GM19043 (cell line): ENCODE results near the gene LHX3.

Experiments
- ATAC-seq: cut with Tn5 transposase; IDR thresholded peaks from one replicate; pipeline ENCODE4 v1.9.1; 2021; ENCODE audit warnings: low read depth; ENCODE audit not compliant: unreplicated experiment

The LHX3 gene

DNA sequence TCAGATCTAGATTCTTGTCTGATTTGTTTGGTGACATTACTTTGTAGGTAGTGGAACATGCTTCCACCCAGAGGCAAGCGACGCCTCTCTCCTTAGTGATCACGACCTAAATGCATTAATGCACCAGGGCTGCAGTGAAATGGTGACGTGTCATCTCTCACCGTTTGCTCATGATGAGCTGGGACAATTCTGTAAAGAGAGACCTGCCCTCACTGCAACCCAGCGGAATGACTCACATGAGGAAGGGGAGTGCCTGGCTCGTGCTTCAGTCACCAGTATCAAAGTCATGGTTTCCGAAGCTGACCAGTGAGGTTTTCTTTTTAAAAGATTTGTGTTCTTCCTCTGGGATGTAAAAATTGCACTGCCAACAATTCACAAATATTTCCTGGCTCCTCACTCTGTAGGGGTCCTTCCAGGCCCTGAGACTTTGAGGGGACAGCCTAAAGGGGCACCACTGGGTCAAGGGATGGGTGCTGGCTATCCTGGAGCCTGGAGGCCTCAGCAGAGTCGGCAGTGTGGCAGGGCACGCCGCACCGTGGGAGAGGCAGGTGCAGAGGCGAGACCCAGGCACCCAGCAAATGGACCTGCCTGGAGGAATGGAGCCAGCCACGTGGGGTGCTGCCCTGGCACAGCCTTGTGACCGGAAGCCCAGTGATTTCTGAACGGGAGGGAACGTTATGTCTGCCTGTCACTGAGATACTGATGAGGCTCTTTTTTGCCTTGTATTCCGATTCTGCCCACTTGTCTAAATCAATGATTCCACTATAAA lies 23.4 kb upstream of the LHX3 start:
- ATAC-seq: no peak

DNA sequence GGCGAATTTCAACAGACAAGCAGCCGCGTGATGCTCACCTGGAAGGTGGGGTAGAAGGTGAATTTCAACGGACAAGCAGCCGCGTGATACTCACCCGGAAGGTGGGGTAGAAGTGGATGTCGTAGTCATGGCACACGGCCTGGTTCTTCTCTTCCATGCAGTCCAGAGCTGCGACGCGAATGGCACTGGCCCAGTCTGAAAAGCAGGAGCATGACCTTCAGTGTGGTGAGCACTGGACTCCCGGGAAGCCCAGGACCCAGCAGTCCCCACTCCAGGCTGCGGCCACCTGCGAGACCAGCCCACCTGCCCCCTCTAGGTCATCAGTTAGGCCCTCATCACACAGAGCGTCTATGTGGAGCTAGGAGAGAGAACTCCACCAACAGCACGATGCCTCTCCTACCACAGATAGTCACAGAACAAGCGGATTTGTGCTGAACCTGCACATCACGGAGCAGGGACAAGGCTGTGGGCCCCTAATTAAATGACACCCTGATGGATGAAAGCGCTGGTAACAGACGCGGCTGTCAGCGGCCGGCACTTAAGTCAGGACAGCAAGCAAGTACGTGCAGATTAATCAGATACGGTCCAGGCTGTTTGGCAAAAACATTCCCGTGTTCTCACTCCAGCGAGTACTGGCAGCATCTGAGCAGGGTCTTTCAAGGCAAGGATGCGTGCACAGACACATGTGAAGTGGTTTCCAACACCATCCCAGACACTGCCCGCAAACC lies 21.9 kb upstream of the LHX3 start:
- ATAC-seq: no peak

DNA sequence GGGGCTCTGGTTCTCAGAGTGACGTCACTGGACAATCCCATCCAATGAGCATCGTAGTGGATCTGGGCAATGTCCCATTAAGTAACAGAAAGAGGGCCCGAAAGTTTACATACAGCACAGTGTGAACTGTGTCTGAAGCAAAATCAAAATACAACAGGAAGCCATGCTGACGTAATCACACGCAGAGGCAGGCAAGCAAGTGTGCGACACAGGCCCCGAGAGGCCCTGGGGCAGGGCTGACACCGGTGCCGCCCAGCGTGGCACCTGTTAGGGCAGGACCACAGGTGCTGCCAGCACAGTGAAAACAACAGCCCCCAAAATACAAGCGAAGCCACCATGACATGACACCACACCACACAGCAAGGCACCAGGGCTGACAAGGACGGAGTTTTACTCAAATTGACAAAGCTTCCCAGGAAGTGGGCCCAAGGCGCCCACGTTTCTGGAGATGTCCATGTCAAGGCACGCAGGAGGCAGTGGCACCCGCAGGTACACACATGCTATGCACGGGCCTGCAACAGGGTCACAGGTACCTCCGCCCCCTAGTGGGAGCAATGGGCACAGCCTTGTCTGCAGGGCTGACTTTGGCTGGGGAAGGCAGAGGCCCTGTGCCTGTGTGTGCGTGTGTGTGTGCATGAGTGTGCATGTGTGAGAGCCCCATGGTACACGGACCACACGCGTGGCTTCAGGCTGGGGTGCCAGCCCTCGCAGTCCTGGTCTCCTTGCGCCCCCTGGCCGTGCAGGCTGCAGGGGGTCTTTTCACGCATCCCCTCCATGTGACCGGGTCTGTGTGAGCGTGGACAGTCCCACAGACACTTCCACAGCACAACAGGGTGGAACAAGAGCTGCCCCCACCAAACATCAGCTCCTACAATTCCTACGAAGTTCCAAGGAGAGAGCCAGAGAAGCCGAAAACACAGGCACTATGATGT lies 21.1 kb upstream of the LHX3 start:
- ATAC-seq: peak; percentile 51

DNA sequence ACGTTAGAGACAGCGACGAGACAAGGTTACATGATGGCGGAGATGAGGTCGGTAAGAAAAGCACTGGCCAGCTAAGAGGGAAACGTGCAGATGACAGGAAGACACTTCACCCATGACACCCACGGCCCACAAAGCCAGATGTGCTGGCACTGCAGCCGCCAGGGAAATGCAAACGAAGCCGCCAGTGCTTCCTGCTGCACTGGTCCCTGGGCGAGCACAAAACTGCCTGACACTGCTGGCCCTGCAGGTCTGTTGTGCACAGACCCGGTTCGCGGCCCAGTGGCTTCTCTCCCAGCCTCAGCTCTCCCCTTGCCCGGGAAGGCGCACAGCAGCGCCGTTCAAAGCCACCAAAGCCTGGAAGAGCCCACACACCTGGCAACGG lies 20.4 kb upstream of the LHX3 start:
- peak; percentile 58 for ATAC-seq

DNA sequence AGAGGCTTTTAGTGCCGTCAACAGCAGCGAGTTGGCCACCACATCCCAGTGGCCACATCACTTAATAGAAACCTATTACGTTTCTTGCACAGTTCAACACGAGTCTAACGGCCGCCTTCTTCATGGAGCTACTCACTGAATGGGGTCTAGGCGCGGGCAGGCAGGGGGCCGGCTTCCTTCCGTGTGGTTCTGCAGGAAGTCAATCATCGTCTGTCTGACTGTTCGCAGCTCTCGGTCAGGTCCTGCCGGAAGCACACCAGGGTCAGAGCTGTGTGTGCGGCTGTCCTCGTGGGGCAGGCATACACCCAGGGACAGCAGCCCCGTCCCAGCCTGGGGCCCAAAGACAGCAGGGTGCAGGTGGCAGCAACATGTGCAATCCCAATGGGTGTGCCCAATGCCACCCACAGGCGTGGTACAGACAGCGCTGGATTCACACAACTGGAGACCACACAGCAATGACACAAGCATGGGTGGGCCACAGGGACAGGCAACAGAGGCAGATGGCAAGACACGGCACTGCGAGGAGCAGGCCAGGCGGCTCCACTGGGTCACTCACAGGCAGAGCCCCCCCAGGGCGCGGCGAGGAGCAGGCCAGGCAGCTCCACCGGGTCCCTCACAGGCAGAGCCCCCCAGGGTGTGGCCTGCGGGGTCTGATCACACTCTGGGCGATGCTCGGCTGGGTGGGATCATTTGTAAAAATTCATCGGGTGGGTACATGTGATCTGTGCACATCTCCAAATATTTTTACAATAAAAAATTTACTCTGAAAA lies 19.1 kb upstream of the LHX3 start:
- ATAC-seq: no peak

DNA sequence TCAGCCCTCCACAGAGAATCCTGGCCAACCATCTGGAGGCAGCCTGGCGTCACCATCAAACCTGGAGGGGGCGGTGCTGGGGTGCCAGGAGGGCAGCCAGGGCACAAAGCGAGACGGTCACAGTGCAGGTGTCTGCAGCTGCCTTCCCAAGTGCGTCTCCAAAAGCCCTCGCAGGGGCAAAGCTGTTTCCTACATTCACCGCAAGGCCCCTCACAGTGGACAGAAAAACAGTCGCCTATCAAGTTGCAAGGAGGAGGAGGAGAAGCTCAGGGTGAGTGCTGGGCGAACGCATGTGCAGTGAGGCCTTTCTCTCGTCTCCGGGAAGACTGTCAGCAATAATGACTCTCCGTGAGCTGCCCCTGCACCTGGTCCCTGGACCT lies 18.0 kb upstream of the LHX3 start:
- ATAC-seq: no peak

DNA sequence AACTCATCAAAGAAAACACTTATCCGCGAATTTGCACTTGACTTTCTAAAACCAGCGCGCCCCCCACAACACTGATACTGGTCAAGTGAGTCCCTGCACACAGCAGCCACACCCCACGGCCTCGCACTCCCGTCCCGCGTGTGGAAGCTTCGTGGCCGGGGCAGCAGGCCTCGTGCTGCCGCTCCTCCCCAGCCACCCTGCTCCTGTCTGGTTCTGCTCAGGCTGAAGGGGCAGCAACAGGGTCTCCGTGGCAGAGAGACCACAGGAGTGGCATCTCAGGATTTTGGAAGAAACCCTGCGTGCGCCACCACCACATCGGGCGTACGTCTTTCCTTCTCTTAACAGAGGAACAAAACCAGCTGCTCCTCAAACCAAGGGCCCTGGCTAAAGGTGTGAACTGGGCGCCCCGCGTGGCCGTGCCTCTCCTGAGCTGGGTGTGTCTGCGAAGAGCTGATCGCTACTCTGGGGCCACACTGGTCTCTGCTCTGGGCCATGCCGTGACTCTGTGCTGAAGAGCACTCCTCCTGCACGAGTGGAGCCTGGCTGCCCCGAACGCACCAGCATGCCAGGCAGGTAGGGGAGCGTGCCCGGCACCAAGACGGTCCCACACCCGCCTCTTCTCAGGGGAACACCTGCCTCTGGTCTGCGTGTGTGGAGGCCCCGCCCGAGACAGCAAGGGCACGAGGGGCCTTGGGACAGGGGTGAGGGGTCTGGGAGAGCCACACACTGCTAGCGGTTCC lies 17.4 kb upstream of the LHX3 start:
- ATAC-seq: no peak

DNA sequence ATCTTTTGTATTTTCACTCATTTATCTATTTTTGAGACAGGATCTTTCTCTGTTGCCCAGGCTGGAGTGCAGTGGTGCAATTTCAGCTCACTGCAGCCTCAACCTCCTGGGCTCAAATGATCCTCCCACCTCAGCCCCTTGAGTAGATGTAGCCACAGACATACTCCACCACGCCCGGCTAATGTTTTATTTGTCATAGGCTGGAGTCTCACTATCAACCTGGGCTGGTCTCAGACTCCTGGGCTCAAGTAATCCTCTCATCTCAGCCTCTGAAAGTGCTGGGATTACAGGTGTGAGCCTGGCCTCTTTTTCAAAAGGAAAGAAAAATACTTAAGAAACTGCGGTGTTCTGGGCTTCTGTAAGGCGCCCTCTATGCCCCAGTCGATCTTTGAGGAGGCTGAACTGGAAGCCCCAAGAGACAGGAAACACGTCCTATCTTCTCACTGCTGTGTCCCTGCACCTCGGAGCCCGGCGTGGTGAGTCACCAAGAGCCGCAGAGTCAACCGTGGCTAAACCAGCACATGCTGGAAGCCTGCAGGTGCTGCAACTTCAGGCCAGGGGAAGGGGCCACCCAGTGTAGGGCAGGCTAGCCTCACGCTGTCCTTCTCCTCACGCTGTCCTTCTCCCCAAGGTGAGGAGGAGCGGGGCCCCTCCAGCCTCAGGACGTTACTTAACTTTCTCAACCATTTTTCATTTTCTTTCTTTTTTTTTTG lies 15.2 kb upstream of the LHX3 start:
- ATAC-seq: no peak

DNA sequence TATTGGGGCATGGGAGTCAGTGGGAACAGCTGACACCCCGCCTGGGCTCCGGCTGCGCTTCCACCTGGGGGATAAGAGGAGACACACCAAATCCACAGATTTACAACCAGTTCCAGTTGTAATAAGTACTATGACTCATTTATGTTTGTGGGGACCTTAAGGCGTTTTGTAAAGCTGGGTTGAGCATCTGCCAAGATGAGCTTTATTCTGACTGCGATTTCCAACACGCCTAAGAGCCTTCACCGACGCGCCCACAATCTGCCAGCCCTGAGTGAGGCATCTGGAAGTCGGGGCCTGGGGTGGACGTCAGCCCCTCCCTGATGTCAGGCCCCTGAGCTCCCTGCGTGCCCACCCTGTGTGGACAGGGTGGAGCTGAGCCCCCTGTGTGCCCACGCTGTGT lies 14.3 kb upstream of the LHX3 start:
- ATAC-seq: no peak

DNA sequence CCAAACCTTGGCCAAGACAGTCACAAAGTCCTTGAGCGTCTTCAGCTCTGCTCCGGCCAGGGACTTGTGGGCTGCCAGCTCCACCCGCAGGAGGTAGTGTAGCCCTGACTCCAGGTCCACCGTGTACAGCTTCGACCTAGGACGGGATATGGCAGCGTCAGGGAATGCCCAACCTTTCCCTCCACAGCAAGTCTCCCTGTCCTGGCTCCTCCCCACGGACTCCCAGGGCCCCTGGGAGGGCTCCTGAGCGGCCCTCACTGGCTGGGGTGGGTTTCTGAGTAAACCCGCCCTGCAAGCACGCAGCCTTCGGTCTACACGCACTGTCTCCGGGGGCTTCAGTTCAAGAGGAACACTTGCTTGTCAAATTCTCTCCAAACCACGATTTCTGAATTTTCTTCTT lies 13.7 kb upstream of the LHX3 start:
- no peak for ATAC-seq

DNA sequence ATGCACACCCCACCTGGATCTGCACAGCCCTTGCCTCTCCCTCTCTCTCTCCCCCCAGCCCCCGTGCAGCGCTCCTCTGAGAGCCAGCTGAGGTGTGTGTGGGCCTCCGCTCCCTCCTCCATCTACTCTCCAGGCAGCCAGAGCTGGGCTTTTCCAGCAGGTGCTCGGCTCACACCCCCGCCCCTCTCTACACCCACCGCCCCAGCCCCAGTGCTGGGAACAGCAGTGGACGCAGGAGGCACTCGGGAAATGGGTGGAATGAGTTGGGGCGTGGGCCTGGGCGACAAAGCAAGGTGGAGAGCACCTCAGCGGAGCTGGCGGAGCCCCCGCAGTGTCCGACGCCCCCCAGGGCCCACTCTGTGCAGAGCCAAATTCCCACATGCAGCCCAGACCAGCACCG lies 13.3 kb upstream of the LHX3 start:
- ATAC-seq: no peak

DNA sequence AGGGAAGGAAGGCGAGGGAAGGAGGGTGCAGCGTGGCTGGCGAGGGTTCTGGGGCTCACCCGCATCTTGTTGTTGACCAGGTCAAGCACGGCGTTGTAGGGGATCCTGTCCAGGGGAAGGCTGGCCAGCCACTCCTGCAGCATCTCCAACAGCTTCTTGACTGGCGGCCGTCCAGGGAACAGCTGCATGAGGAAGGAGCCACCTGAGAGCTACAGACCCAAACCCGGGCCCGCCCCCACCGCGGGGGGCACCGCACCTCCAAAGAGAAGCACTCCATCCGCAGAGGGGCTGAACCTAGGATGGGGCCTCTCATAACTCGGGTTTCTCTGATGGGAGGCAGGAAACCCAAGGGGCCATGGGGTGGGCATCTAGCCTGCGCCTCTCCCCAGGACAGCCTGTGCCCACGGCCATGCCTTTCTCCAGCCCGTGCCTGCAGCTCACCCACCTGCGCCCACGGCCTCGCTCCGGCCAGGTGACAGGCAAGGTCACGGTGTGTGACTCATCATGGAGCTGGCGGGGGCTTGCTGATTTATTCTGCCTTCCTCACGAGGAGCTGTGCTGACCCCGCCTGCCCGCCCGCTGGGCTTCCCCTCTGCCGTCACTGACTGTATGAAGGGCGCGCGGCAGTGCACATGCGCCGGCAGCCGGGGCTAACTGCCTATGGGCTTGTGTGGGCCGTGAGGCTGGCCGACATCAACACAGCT lies 11.8 kb upstream of the LHX3 start:
- no peak for ATAC-seq

DNA sequence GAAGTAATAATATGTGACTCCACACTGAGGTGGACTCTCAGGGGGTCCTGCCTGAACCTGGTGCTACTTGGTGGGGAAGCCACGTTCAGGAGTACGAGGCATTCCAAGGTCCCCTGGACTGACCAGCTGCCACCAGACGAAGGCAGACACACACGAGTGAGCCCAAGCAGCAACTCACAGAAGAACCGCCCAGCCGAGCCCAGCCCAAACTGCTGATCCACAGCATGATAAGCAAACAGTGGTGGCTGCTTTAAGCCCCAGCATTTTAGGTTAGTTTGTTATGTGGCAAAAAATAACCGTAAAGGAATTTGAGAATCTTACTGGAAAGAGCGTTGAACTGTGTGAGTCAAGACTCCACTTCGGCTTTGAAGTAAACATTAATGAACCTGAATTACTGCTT lies 8.8 kb upstream of the LHX3 start:
- ATAC-seq: no peak

DNA sequence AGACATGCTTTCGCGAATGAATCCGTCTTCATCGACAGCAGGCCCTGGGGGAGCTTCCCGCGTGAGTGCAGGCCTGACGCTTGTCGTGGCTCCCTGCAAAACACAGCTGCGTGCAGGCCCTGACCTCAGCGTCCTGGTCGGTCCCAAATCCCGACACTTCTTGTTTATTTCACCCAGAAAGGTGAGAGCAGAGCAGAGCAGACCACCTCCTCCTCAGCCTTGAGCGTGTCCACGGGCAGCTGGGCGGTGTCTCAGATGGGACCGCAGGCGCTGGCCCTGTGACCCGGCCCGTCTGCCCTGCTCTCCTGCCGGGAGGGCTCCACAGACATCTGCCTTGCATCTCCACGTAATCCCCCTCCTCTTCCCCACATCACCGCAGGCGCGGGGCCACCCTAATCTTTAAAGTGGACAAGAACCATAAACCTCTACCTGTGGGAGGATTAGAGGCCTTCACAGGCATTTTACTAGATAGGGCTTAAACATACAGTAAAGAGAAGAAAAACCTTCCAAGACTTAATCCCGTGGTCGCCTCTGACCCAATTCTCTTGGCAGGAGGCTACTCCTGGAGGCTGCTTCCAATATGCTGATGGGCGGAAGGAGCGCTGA lies 7.5 kb upstream of the LHX3 start:
- ATAC-seq: no peak

DNA sequence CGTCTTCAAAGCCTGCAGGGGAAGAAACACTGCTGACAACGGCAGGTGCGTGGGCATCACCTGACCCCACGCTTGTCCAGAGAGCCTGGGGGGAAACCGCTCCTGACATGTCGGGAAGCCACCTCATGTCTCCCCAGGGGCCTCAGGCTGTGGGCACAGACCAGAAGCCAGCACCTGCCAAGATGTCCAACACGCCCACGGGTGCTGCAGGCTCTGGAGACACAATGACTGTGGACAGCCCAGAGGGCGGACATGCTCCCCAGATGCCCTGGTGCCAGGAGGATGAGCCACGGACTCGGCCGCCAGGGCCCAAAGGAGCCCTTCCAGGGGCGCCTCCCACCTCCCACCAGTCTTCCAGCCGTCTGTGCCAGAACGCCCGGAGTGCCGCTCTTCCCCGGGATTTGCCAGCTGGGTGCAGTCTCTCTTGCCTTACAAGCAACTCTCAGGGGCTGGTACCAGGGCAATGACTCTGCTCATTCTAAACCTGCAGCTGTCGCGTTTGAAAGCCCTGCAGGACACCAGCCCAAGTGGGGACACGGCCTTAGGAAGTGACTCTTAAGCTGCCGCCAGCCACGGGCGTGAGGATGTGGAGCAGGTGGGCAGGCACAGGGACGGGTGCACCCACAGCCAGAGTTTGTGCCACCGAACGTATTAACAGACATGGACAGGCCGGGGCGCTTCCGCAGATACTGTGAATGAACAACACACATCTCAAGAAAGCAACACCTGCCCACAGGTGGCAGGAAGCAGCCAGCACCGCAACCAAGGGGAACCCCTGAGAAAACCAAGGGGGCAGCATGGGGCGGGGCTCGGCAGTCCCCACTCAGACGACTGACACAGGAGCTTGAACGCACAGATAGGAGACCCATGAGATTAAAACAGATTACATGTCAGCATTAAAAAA lies 6.8 kb upstream of the LHX3 start:
- ATAC-seq: no peak

DNA sequence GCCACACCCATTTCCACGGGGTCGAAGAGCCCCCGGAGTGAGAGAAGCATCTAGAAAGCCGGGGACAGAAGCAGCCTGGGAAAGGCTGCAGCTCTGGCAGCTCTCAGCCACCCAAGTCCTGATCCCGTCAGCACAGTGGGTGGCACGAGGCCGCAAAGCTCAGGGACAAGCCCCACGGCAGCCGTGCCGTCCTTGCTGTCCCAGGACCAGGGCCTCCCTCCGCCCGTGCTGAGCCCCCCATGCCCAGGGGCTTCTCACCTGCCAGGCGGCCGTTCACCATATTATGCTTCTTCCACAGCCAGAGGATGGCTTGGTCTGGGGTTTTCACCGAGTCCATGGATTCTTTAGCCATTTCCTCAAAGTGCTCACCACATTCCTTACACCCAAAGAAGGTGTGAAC lies 6.1 kb upstream of the LHX3 start:
- ATAC-seq: no peak

DNA sequence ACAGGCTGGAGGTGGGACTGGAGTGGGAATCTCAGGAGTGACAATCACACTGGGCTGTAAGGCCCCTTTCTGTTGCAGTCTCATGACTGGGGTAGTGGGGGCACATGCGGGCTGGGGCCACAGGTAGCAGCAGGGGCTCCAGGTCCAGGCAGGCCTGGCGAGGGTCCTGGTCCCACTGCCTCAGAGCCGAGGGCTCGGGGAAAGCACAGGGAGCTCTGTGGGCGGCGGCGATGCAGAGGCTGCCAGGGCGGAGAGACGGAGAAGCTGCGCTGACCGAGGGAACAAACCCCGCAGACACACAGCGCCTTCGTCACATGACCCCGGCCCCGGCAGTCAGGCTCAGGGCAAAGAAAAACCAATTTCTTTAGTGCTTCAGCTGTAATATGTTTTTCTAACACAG lies 5.3 kb upstream of the LHX3 start:
- ATAC-seq: no peak
